HG02884 (cell line): Measurements from ENCODE around the gene SMCR8.
"Not testable (repeated sequence)": the region's sequence is repeated elsewhere in the genome, so short reads cannot be mapped to it uniquely, and the experiment has no call there.

ENCODE experiments used
- ATAC-seq: cut with Tn5 transposase; IDR thresholded peaks from one replicate; pipeline ENCODE4 v1.9.1; 2021; ENCODE audit warnings: mild to moderate bottlenecking, moderate library complexity; ENCODE audit not compliant: unreplicated experiment

Gene SMCR8, protein sequence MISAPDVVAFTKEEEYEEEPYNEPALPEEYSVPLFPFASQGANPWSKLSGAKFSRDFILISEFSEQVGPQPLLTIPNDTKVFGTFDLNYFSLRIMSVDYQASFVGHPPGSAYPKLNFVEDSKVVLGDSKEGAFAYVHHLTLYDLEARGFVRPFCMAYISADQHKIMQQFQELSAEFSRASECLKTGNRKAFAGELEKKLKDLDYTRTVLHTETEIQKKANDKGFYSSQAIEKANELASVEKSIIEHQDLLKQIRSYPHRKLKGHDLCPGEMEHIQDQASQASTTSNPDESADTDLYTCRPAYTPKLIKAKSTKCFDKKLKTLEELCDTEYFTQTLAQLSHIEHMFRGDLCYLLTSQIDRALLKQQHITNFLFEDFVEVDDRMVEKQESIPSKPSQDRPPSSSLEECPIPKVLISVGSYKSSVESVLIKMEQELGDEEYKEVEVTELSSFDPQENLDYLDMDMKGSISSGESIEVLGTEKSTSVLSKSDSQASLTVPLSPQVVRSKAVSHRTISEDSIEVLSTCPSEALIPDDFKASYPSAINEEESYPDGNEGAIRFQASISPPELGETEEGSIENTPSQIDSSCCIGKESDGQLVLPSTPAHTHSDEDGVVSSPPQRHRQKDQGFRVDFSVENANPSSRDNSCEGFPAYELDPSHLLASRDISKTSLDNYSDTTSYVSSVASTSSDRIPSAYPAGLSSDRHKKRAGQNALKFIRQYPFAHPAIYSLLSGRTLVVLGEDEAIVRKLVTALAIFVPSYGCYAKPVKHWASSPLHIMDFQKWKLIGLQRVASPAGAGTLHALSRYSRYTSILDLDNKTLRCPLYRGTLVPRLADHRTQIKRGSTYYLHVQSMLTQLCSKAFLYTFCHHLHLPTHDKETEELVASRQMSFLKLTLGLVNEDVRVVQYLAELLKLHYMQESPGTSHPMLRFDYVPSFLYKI

DNA sequence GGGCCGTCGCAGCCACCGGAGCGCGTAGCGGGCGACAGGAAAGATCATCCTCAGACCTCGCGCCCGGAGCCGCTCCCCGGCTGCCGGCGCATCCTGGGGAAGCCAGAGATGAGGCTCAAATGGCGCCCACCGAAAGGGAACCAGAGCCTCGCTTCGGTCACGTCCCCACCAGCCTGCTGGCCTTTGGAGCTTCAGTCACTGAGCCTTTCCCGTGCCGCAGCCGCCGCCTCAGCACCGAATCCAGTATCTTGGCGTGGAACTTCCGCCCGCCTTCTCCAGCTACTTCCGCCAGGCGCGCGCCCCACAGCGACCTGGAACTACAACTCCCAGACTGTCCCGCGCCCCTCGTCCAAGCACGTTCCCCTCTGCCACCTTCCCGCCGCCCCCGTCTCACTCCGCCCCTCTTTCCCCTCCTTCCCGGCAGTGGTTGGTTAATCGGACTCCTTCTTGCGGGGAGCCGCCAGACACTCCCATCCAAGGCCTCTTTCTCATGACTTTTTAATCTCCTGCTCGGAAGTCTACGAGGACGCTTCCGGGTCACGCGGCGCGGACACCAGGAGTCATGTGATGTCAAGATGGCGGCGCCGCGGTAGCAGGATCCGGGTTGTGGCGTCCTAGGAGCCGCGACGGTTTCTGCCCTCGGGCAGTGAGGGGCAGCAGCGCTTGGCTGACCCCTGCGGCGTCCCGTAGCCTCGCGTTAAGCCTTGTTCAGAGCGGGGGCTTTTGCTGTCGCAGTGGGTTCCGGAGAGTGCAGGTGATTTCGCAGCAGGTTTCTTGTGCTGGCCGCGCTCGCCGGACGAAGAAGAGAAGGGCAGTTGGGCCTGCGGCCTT, at the start of gene SMCR8, which contains the start of gene TOP3A:
Gene SMCR8 (plus strand): TSS at position 563 of the 831 bp plus-strand sequence. CDS start 497 bp downstream, outside the sequence.
Gene TOP3A (minus strand): TSS at position 264 of the 831 bp plus-strand sequence. CDS start 216 bp downstream, at position 48.
- ATAC-seq = peak; percentile 79

GRCh38 chr17:18267366-18267765, 47.7 kb upstream of the SMCR8 start:
- ATAC-seq = no peak

- ATAC-seq = no peak
Measured at GRCh38 chr17:18267927-18268711, 47.0 kb upstream of the SMCR8 start.

DNA sequence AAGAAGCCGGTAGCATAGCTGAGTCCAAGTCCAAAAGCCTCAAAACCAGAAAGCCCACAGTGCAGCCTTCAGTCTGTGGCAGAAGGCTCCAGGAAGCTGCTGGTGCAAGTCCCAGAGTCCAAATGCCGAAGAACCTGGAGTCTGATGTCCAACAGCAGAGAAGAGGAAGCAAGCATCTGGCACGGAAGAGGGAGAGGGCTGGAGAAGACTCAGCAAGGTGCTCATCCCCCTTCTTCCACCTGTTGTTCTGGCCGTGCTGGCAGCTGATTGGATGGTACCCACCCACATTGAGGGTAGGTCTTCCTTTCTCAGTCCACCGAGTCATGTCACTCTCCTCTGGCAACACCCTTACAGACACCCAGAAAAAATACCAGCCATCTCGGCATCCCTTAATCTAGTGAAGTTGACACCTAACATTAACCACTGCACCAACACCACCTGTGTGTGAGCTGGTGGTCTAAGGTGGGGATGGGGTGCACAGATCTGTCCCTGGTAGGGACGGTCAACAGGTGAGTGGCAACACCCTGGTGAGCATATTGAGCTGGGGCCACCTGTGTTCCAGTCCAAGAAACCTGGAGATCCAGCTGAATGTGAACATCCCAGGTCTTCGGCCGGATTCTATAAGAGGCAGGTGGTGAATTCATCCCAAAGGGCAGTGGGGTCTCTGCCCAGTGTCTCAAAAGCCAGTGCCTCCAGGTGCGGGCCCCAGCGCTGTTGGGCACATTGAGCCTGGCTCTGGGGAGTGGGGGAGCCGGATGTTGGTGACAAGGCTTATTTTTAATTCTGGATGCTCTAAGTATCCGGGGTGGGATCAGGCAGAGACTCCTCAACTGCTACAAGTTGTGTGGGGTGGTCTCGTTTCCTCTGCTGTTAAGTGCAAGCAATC, 44.8 kb upstream of the SMCR8 start:
- no peak for ATAC-seq

DNA sequence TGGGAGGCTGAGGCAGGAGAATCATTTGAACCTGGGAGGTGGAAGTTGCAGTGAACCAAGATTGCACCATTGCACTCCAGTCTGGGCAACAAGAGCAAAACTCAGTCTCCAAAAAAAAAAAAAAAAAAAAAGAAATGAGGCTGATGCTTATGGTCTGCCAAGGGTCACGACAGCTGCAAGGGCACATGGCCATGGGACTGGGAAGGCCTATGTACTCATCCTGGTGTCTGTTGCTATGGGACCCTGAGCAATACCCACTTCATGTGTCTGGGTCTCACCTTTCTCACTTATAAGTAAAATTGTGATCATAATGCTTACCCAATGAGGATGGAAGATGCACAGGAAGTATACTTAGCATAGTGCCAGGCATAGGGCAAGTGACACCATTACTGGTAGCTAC, 38.0 kb upstream of the SMCR8 start:
- no peak for ATAC-seq

GRCh38 chr17:18278867-18279266, 36.2 kb upstream of the SMCR8 start:
- ATAC-seq = no peak

GRCh38 chr17:18280249-18280648, 34.8 kb upstream of the SMCR8 start:
- ATAC-seq = no peak

DNA sequence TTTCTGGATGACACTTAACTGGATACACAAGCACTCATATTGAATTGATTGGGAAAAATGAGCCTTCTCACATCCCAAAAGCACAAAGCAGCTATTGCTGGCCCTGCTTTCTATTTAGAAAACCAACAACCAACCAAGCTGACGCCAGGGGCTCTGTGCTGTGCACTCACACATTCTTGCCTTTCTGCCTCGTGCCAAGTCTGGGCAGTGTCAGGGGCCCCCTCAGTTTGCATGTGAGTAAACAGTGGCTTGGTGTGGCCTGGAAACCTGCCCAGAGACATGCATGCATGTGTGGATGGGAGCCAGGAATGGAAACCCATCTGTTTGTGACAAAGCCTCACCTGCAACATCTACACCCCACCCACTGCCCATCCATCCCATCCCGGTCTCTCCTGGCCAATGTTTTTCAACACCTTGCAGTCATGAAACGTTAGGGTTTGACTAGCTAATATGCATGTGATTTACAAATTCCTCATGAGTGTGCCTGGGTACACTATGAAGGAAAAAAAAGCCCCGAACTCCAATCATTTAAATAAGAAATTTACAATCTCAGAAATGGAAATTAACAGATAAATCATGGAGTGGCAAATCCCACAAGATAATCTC, 34.2 kb upstream of the SMCR8 start:
- ATAC-seq = no peak

DNA sequence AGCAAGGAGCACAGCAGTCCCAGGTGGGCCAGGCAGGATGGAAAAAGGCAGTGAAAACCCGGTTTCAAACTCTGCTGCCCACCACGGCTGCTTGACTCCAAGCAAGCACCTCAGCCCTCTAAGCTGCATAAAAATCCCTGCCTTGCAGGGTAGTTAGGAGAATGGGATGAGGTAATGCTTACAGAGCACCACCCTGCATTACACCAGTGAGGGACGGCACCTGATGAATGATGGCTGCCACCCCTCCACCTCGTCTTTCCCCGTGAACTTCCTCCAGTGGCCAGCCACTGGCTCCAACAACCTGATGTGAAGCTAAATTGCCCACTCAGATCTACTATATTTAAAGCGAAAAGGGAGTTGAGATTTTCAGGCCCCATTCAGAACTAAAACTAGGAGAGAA, 33.3 kb upstream of the SMCR8 start:
- ATAC-seq = no peak

DNA sequence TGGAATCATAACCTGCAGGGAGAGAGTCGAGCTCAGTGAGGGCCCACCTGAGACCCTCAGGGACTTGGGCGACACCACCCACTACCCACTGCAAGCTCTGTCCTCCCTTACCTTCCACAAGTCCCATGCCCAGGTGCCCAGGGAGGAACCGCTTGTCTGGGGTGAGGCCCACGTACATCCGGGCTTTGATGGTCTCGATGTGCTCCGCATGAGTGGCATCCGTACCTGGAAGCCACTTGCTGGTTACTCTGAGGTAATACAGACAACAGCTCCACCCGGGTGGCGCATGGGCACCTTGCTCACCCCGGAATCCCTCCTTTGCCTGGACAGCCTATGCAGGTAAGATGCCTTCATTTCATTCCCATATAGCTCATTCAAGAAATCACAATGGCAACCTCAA, 29.8 kb upstream of the SMCR8 start:
- ATAC-seq = no peak

- ATAC-seq = no peak
Measured at GRCh38 chr17:18291718-18292540, 23.2 kb upstream of the SMCR8 start.

DNA sequence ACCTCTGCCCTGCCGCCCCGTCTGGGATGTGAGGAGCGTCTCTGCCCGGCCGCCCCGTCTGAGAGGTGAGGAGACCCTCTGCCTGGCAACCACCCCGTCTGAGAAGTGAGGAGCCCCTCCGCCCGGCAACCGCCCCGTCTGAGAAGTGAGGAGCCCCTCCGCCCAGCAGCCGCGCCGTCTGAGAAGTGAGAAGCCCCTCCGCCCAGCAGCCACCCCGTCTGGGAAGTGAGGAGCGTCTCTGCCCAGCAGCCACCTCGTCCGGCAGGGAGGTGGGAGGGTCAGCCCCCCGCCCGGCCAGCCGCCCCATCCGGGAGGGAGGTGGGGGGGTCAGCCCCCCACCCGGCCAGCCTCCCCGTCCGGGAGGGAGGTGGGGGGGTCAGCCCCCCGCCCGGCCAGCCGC, 17.0 kb upstream of the SMCR8 start:
- ATAC-seq = not testable (repeated sequence)

- ATAC-seq = no peak
Measured at GRCh38 chr17:18300725-18301480, 14.2 kb upstream of the SMCR8 start.

- ATAC-seq = not testable (repeated sequence)
Measured at GRCh38 chr17:18303206-18303605, 11.9 kb upstream of the SMCR8 start.

DNA sequence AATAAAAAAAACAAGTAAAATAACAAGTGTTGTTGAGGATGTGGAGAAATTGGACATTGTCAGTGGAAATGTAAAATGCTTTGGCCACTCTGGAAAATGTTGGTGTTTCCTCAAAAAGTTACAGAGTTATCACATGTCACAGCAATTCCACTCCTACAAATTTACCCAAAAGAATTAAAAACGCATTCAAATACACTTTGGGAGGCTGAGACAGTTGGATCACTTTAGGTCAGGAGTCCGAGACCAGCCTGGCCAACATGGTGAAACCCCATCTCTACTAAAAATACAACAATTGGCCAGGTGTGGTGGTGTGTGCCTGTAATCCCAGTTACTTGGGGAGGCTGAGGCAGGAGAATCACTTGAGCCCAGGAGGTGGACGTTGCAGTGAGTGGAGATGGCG, 5.9 kb upstream of the SMCR8 start:
- no peak for ATAC-seq

DNA sequence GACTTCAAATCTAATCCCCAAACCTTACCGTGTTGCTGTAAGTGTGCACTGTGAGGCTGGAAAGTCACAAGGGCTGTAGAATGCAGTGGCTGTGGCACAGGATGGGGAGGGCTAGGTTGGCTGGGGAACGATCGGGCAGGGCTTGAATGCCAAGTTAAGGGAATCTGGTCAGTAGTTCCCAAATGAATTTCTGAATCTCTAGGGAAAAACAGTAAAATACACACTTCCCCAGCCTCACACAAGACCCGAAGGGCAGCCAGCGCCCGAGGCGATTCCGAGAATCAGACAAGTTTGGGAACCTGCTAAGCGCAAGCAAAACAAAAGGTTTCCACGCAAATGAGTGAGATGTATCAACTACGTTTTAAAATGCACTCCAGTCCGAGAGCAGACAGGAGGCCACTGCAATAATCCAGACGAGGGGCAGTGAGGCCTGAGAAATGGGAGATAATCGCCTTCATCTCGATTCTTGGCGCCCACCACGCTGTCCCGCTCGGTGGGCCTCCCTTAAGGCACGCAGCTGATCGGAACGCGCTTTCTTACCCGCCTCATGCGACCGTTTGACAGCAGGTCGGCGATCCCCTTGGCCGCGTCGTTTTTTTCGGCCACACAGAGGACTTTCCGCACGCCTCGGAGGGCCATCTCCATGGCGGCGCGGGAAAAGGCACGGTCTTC, 898 bp upstream of the SMCR8 start:
- ATAC-seq = no peak

DNA sequence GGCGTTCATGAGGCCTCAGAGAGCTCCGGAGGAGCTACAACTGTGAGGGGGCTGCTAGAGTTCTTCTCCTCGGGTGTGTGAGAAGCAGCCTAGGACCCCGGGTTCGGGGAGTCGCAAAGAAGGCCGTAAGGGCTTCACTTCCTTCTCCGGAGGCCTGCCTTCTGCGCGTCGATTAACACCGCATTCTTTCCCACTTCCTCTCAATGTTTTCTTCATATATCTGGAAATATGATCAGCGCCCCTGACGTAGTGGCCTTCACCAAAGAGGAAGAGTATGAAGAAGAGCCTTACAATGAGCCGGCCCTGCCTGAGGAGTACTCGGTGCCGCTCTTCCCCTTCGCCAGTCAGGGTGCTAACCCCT, 449 bp downstream of the SMCR8 start:
- no peak for ATAC-seq
